Measurements from ENCODE around the gene SERPINB4.

The SERPINB4 gene

GRCh38 chr18:63617049-63617914 lies 26.8 kb downstream of the SERPINB4 start:
- Histone ChIP-seq H3K9me2 (ENCODE audit: low read depth, low read length) (no peaks in the 10 kb centered on the region), H2AFZ (ENCODE audit: low read length) (no peak overlapping the region), H3K36me3 (ENCODE audit: insufficient read depth, low read length) (no peaks in the 10 kb centered on the region), H4K20me1 (ENCODE audit: insufficient read depth, low read length) (no peaks in the 10 kb centered on the region), H3K27ac (ENCODE audit: low read depth, low read length, poor library complexity, severe bottlenecking) (no peak overlapping the region), H3K9ac (ENCODE audit: low read length) (no peak overlapping the region), H3K9me3 (ENCODE audit: low read length) (no peaks in the 10 kb centered on the region; the same call in 1 of the 2 replicates), H3K4me2 (ENCODE audit: low read length) (no peak overlapping the region), H3K4me3 (ENCODE audit: low read depth, low read length, poor library complexity, severe bottlenecking) (no peak overlapping the region), H3K4me1 (ENCODE audit: insufficient read depth, low read length, severe bottlenecking) (no peaks in the 10 kb centered on the region), H3K79me2 (ENCODE audit: insufficient read depth, low read length) (no peaks in the 10 kb centered on the region), H3F3A (ENCODE audit: insufficient read depth, low read length) (no peaks in the 10 kb centered on the region), H3K27me3 (ENCODE audit: insufficient read depth, low read length) (0 out of 2 replicates have a peak, but pooled peaks cover 6% of the 10 kb centered on the region)
- TF ChIP-seq CTCF (IDR thresholded peaks at IDR 0.05; ENCODE audit: low read length) (no peak), EZH2 (IDR thresholded peaks at IDR 0.05; ENCODE audit: borderline replicate concordance, low read length) (no peak)

GRCh38 chr18:63613420-63613819 lies 30.6 kb downstream of the SERPINB4 start:
- Histone ChIP-seq H3K4me1 (ENCODE audit: insufficient read depth, low read length, severe bottlenecking) (no peaks in the 10 kb centered on the region), H3K9ac (ENCODE audit: low read length) (no peak overlapping the region), H3K79me2 (ENCODE audit: insufficient read depth, low read length) (no peaks in the 10 kb centered on the region), H3K4me2 (ENCODE audit: low read length) (no peak overlapping the region), H3K9me3 (ENCODE audit: low read length) (no peaks in the 10 kb centered on the region), H3K27me3 (ENCODE audit: insufficient read depth, low read length) (0 out of 2 replicates have a peak, but pooled peaks cover 6% of the 10 kb centered on the region), H4K20me1 (ENCODE audit: insufficient read depth, low read length) (no peaks in the 10 kb centered on the region), H3K9me2 (ENCODE audit: low read depth, low read length) (no peaks in the 10 kb centered on the region), H3K36me3 (ENCODE audit: insufficient read depth, low read length) (no peaks in the 10 kb centered on the region), H3F3A (ENCODE audit: insufficient read depth, low read length) (no peaks in the 10 kb centered on the region), H3K27ac (ENCODE audit: low read depth, low read length, poor library complexity, severe bottlenecking) (no peak overlapping the region), H3K4me3 (ENCODE audit: low read depth, low read length, poor library complexity, severe bottlenecking) (no peak overlapping the region), H2AFZ (ENCODE audit: low read length) (no peak overlapping the region)
- TF ChIP-seq EZH2 (IDR thresholded peaks at IDR 0.05; ENCODE audit: borderline replicate concordance, low read length) = no peak
- no peak for TF ChIP-seq CTCF (IDR thresholded peaks at IDR 0.05; ENCODE audit: low read length)

- Histone ChIP-seq H3K4me3 (ENCODE audit: low read depth, low read length, poor library complexity, severe bottlenecking) (no peak overlapping the region), H3K27ac (ENCODE audit: low read depth, low read length, poor library complexity, severe bottlenecking) (no peak overlapping the region), H3K4me2 (ENCODE audit: low read length) (no peak overlapping the region), H4K20me1 (ENCODE audit: insufficient read depth, low read length) (no peaks in the 10 kb centered on the region), H3K27me3 (ENCODE audit: insufficient read depth, low read length) (no peaks in the 10 kb centered on the region), H3K9ac (ENCODE audit: low read length) (no peak overlapping the region), H2AFZ (ENCODE audit: low read length) (no peak overlapping the region), H3K9me3 (ENCODE audit: low read length) (no peaks in the 10 kb centered on the region), H3F3A (ENCODE audit: insufficient read depth, low read length) (no peaks in the 10 kb centered on the region), H3K4me1 (ENCODE audit: insufficient read depth, low read length, severe bottlenecking) (no peaks in the 10 kb centered on the region), H3K79me2 (ENCODE audit: insufficient read depth, low read length) (no peaks in the 10 kb centered on the region), H3K36me3 (ENCODE audit: insufficient read depth, low read length) (no peaks in the 10 kb centered on the region), H3K9me2 (ENCODE audit: low read depth, low read length) (no peaks in the 10 kb centered on the region)
- no peak for TF ChIP-seq EZH2 (IDR thresholded peaks at IDR 0.05; ENCODE audit: borderline replicate concordance, low read length)
- no peak for TF ChIP-seq CTCF (IDR thresholded peaks at IDR 0.05; ENCODE audit: low read length)
Measured at GRCh38 chr18:63606526-63606925, 37.5 kb downstream of the SERPINB4 start.
